NCI-H128 (cell line): ENCODE results near the gene ACTR3.

Experiments
- DNase-seq: peaks from one replicate; lab custom pipeline; 2025; ENCODE audit not compliant: unreplicated experiment; lab: John Stamatoyannopoulos, UW

ACTR3 gene

GRCh38 chr2:113996671-113997594 lies 107.0 kb downstream of the ACTR3 start:
- DNase-seq, result no peak

- no peak for DNase-seq
These were observed 111.3 kb downstream of the ACTR3 start for GRCh38 chr2:114001152-114001551.

- no peak for DNase-seq
These were observed 112.0 kb downstream of the ACTR3 start for GRCh38 chr2:114001937-114002336.

- no peak for DNase-seq
These were observed 115.4 kb downstream of the ACTR3 start for GRCh38 chr2:114005110-114005783.

DNA sequence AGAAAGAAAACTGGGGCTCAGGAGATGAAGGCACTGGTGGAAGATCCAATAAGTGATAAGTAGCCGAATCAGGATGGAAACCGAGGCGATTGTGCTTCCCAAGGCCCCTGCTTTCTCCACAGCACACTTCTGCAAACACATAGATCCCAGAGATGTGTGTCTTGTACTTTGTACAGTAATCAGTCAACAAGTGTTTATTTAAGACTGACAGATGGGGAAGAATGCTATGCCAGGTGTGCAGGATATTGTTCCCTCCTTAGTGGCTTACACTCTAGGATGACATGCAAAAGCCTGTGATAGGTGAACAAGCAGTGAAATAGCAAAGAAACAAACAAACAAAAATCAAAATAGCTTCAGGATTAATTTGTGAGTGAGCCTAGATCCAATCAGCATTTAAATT lies 116.6 kb downstream of the ACTR3 start:
- DNase-seq, result no peak

GRCh38 chr2:114007436-114007835 lies 117.5 kb downstream of the ACTR3 start:
- DNase-seq, result no peak

GRCh38 chr2:114008720-114009119 lies 118.8 kb downstream of the ACTR3 start:
- no peak for DNase-seq

- DNase-seq, result no peak
These were observed 119.5 kb downstream of the ACTR3 start for GRCh38 chr2:114009205-114009944.

DNA sequence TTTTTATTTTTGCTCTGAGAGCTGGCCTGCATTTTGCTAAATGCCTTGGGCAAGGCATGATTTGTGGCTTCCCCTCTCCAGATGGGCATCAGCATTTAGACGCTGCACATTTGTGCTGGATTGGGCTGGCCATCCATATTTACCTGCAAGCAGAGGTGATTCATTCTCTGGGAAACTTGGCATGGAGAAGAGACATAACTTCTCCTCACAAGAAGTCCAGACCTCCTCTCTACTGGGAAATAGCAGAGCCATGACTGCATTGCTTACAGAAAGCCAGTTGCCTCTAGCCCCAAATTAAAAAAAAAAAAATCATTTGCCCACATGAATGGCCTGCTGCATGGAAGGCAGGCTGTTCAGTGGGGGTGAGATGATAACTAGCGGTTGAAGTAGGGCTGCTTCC lies 120.1 kb downstream of the ACTR3 start:
- DNase-seq, result no peak

DNA sequence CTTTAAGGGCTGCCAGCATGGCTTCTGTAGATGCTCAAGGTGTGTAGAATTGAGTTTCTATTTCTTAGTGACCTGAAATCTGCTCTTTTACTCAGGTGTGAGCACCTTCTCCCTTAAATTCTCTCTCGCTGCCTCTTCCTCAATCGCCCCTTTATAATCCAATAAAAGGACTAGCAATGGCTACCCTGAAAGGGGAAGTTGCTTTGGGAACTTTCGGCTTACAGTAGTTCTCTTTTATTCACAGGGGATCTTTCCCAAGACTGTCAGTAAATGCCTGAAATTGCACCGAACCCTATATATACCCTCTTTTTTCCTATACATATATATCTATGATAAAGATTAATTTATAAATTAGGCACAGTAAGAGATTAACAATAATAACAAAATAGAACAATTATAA lies 121.8 kb downstream of the ACTR3 start:
- no peak for DNase-seq
